NB4 (cell line): ENCODE measurements around the gene MAP3K8.
A peak's percentile ranks its signal among the peaks of the same experiment; 100 is the strongest.

Experiments used
- DNase-seq: peaks from one replicate; pipeline ENCODE4 v3.0.0; 2010; ENCODE audit warnings: low read depth
- H3K4me3 ChIP-seq: one replicate; pipeline ENCODE4 v1.5.1; 2011; ENCODE audit warnings: mild to moderate bottlenecking, low read depth, low read length, moderate library complexity
- CTCF ChIP-seq: IDR thresholded peaks from one replicate; pipeline ENCODE4 v1.5.1; 2012; ENCODE audit warnings: low read depth, low read length
- MAX ChIP-seq: IDR thresholded peaks from 2 replicates; pipeline ENCODE4 v1.6.1; 2011; ENCODE audit warnings: low read depth, low read length
- MYC ChIP-seq: IDR thresholded peaks from 2 replicates; pipeline ENCODE4 v1.6.1; 2011; ENCODE audit warnings: low read depth, low read length
- POLR2A ChIP-seq: IDR thresholded peaks from 2 replicates; pipeline ENCODE4 v1.6.1; 2011; ENCODE audit warnings: mild to moderate bottlenecking; ENCODE audit not compliant: insufficient read length; ENCODE audit errors: extremely low read depth

Gene MAP3K8

DNA sequence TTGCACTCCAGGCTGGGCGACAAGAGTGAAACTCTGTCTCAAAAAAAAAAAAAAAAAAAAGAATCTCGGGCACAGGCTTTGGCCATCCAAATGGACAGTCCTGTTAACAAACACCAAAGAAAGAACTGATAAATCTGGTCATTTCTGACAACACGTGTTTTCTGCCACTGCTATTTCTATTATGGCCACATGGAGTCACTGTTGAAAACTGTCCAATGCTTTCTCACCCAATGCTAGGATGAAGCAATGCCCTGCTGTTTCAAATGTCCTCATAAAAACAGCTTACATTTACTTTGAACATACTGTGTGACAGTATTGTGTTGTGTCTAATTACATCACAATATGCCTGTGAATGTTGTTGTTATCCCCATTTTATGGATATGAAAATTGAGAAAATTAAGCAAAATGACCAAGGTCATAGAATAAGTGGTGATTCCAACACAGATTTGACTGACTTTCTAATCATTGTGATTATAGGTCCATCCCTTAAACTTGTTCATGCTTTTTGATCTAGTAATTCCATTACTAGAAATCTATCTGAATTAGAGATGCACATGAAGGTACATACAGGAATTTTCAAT lies 19.9 kb upstream of the MAP3K8 start:
- DNase-seq: peak; percentile 79
- TF ChIP-seq MAX (peak; percentile 99), MYC (peak; percentile 97), CTCF (peak; percentile 64), POLR2A (no peak)
- no peak overlapping the region for H3K4me3 ChIP-seq

DNA sequence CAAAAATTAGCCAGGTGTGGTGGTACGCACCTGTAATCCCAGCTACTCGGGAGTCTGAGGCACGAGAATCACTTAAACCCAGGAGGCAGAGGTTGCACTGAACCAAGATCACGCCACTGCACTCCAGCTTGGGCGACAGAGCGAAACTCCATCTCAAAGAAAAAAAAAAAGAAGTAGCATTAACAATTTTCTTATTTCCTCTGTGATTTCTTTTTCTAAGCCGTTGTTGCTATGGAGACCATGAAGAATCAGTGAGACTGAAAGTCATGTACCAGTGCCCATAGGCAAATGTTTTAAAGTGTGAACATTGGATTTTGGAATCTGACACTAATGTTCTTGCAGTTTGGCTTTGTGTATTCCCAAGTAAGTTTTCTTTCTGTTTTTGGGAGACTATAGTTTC lies 18.4 kb upstream of the MAP3K8 start:
- no peak overlapping the region for H3K4me3 ChIP-seq
- no peak for TF ChIP-seq MAX
- no peak for TF ChIP-seq POLR2A
- TF ChIP-seq MYC: no peak
- no peak for TF ChIP-seq CTCF
- no peak for DNase-seq

GRCh38 chr10:30417301-30417700 lies 16.7 kb upstream of the MAP3K8 start:
- TF ChIP-seq MYC (no peak), MAX (no peak), POLR2A (no peak), CTCF (no peak)

DNA sequence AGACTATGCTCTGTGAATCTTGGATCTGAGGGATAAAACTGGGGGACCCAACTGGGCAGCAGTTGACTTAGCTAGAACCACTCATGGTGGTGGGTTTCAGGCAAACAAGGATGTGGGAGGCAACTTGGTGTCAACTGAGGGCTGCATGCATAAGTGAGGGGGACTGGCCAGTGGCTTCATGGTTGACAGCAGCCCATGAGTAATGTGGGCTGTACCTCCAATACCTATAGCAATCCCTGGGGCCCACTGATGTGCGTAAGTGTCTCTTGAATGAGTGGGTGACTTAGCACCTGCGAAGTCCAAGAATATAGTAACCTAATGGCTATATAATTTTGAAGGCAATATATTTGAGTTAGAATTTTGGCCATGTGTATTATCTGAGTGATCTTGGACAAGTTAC lies 13.7 kb upstream of the MAP3K8 start:
- TF ChIP-seq POLR2A: no peak
- no peak for TF ChIP-seq CTCF
- TF ChIP-seq MAX: no peak
- TF ChIP-seq MYC: no peak
- DNase-seq: no peak
- H3K4me3 ChIP-seq: no peak overlapping the region

More at GRCh38 chr10:30417301-30417700, 16.7 kb upstream of the MAP3K8 start:
- H3K4me3 ChIP-seq: no peak overlapping the region
- no peak for DNase-seq

- DNase-seq: no peak
Observed at GRCh38 chr10:30420766-30421165, 13.2 kb upstream of the MAP3K8 start.

More at GRCh38 chr10:30420766-30421165, 13.2 kb upstream of the MAP3K8 start:
- H3K4me3 ChIP-seq: no peak overlapping the region
- TF ChIP-seq POLR2A (no peak), MYC (no peak), CTCF (no peak)
